PC-9 (cell line): ENCODE data around the gene LRMDA. TPM values are rescaled to one million over a fixed set of nuclear protein-coding genes. Genes with fewer than 3 reads are reported as not detected.

Experiments
- BruUV-seq: library from RNA; stranded (reverse); fragments of 400-500 nt; replicated peaks from 2 replicates; lab custom pipeline; 2021; lab: Mats Ljungman, UMichigan
- CTCF ChIA-PET: fragments of 300-600 bp; sonication (Branson Sonifier 250); formaldehyde crosslinking; loops from one replicate; lab custom pipeline; 2022; ENCODE audit warnings: antibody characterized with exemption; lab: Charles Lee
- POLR2A ChIA-PET: fragments of 300-600 bp; sonication (Branson Sonifier 250); formaldehyde crosslinking; loops from one replicate; lab custom pipeline; 2022; ENCODE audit warnings: antibody characterized with exemption; ENCODE audit not compliant: unreplicated experiment; lab: Charles Lee
- DNase-seq, 2 experiments: peaks; one replicate each; pipeline versions ENCODE4 v3.0.0 to v3.0.0-alpha.2; 2015 to 2022; ENCODE audit warnings: mixed read lengths in 1 of 2
- H2AFZ ChIP-seq: fragments of 200-600 bp; sonication (generic); 2 replicates; pipeline ENCODE4 v1.8.1; 2017; ENCODE audit warnings: antibody characterized with exemption
- H3F3A ChIP-seq: fragments of 200-600 bp; sonication (generic); 2 replicates; pipeline ENCODE4 v1.8.1; 2017; ENCODE audit warnings: antibody characterized with exemption, mild to moderate bottlenecking, low read depth; ENCODE audit not compliant: insufficient read depth
- H3K27ac ChIP-seq: fragments of 200-600 bp; sonication (generic); 2 replicates; pipeline ENCODE4 v1.6.1; 2016; ENCODE audit warnings: mixed run types
- H3K27me3 ChIP-seq: fragments of 200-600 bp; sonication (generic); 2 replicates; pipeline ENCODE4 v1.6.1; 2016; ENCODE audit warnings: low read depth, mixed run types; ENCODE audit not compliant: insufficient read depth
- H3K36me3 ChIP-seq: fragments of 200-600 bp; sonication (generic); 2 replicates; pipeline ENCODE4 v1.6.1; 2016; ENCODE audit warnings: low read depth, mixed run types
- H3K4me1 ChIP-seq: fragments of 200-600 bp; sonication (generic); replicated peaks from 2 replicates; pipeline ENCODE4 v1.6.1; 2016; ENCODE audit warnings: mixed run types; ENCODE audit not compliant: insufficient read depth
- H3K4me2 ChIP-seq: fragments of 200-600 bp; sonication (generic); 2 replicates; pipeline ENCODE4 v1.6.1; 2017; ENCODE audit warnings: mixed run types
- H3K4me3 ChIP-seq: fragments of 200-600 bp; sonication (generic); 2 replicates; pipeline ENCODE4 v1.6.1; 2016; ENCODE audit warnings: mixed run types
- H3K79me2 ChIP-seq: fragments of 200-600 bp; sonication (generic); 2 replicates; pipeline ENCODE4 v1.6.1; 2017; ENCODE audit warnings: low read depth, mixed run types
- H3K9me2 ChIP-seq: fragments of 200-600 bp; sonication (generic); 2 replicates; pipeline ENCODE4 v1.8.1; 2017; ENCODE audit warnings: mild to moderate bottlenecking; ENCODE audit not compliant: insufficient read depth
- H3K9me3 ChIP-seq: fragments of 200-600 bp; sonication (generic); 2 replicates; pipeline ENCODE4 v1.8.1; 2016; ENCODE audit warnings: low read depth; ENCODE audit not compliant: insufficient read depth
- H4K20me1 ChIP-seq: fragments of 200-600 bp; sonication (generic); 2 replicates; pipeline ENCODE4 v1.8.1; 2017; ENCODE audit not compliant: insufficient read depth
- CTCF ChIP-seq: fragments of 200-600 bp; sonication (generic); conservative IDR thresholded peaks from 2 replicates; pipeline ENCODE4 v1.6.1; 2017; ENCODE audit warnings: mixed run types, antibody characterized with exemption, mild to moderate bottlenecking, moderate library complexity
- EZH2 ChIP-seq: fragments of 200-600 bp; sonication (generic); IDR thresholded peaks from 2 replicates; pipeline ENCODE4 v1.8.0; 2017; ENCODE audit warnings: antibody characterized with exemption, low read depth
- intact Hi-C: fragments of 100-400 bp; cut with micrococcal nuclease; formaldehyde crosslinking; loops from one replicate; pipeline ENCODE4 v1.10.0; 2022; ENCODE audit not compliant: unreplicated experiment
- total RNA-seq: library from RNA; stranded (reverse); gene quantifications from 2 replicates; pipeline ENCODE4 v1.2.3, GENCODE V29; 2021

Gene LRMDA
- total RNA-seq, 1 experiment from 2014 or later = not detected

GRCh38 chr10:76073524-76073923, 642.1 kb downstream of the LRMDA start:
- Histone ChIP-seq H2AFZ (no peak overlapping the region), H3F3A (no peaks in the 10 kb centered on the region), H3K9me3 (no peaks in the 10 kb centered on the region), H3K4me2 (no peak overlapping the region), H4K20me1 (no peaks in the 10 kb centered on the region), H3K79me2 (no peaks in the 10 kb centered on the region), H3K36me3 (no peaks in the 10 kb centered on the region), H3K27ac (no peak overlapping the region), H3K4me3 (no peak overlapping the region), H3K27me3 (no peaks in the 10 kb centered on the region), H3K9me2 (no peaks in the 10 kb centered on the region), H3K4me1 (no peaks in the 10 kb centered on the region)
- no peak for TF ChIP-seq EZH2
- no peak for TF ChIP-seq CTCF
- POLR2A ChIA-PET = no interaction called here
- DNase-seq = no peak
- intact Hi-C loops = no loop called here
- CTCF ChIA-PET = no interaction called here
- BruUV-seq = no TSS peak

GRCh38 chr10:76074659-76075058, 643.2 kb downstream of the LRMDA start:
- no TSS peak for BruUV-seq
- ChIA-PET POLR2A (no interaction called here), CTCF (no interaction called here)
- no peak overlapping the region for H2AFZ ChIP-seq
- no peak for DNase-seq
- H3K4me3 ChIP-seq = no peak overlapping the region
- no peaks in the 10 kb centered on the region for H3K36me3 ChIP-seq
- TF ChIP-seq EZH2 (no peak), CTCF (no peak)
- no peaks in the 10 kb centered on the region for H3K27me3 ChIP-seq
- H3K4me2 ChIP-seq = no peak overlapping the region
- H4K20me1 ChIP-seq = no peaks in the 10 kb centered on the region
- no peaks in the 10 kb centered on the region for H3K4me1 ChIP-seq
- no peaks in the 10 kb centered on the region for H3K79me2 ChIP-seq
- H3K9me2 ChIP-seq = no peaks in the 10 kb centered on the region
- no peak overlapping the region for H3K27ac ChIP-seq
- no peaks in the 10 kb centered on the region for H3K9me3 ChIP-seq
- H3F3A ChIP-seq = no peaks in the 10 kb centered on the region
- intact Hi-C loops = no loop called here

GRCh38 chr10:76080451-76080850, 649.0 kb downstream of the LRMDA start:
- no peak overlapping the region for H3K27ac ChIP-seq
- no peak for TF ChIP-seq EZH2
- no peak for TF ChIP-seq CTCF
- DNase-seq = no peak
- CTCF ChIA-PET = no interaction called here
- H3K9me2 ChIP-seq = no peaks in the 10 kb centered on the region
- no peak overlapping the region for H3K4me2 ChIP-seq
- H3K79me2 ChIP-seq = no peaks in the 10 kb centered on the region
- intact Hi-C loops = no loop called here
- H3K27me3 ChIP-seq = no peaks in the 10 kb centered on the region
- no peak overlapping the region for H2AFZ ChIP-seq
- no peaks in the 10 kb centered on the region for H3K4me1 ChIP-seq
- BruUV-seq = no TSS peak
- POLR2A ChIA-PET = no interaction called here
- H3K4me3 ChIP-seq = no peak overlapping the region
- H4K20me1 ChIP-seq = no peaks in the 10 kb centered on the region
- H3F3A ChIP-seq = no peaks in the 10 kb centered on the region
- no peaks in the 10 kb centered on the region for H3K9me3 ChIP-seq
- H3K36me3 ChIP-seq = no peaks in the 10 kb centered on the region
